ENCODE measurements around the gene ATP2B2.
A peak's percentile ranks its signal among the peaks of the same experiment; 100 is the strongest.

ATP2B2 gene

DNA sequence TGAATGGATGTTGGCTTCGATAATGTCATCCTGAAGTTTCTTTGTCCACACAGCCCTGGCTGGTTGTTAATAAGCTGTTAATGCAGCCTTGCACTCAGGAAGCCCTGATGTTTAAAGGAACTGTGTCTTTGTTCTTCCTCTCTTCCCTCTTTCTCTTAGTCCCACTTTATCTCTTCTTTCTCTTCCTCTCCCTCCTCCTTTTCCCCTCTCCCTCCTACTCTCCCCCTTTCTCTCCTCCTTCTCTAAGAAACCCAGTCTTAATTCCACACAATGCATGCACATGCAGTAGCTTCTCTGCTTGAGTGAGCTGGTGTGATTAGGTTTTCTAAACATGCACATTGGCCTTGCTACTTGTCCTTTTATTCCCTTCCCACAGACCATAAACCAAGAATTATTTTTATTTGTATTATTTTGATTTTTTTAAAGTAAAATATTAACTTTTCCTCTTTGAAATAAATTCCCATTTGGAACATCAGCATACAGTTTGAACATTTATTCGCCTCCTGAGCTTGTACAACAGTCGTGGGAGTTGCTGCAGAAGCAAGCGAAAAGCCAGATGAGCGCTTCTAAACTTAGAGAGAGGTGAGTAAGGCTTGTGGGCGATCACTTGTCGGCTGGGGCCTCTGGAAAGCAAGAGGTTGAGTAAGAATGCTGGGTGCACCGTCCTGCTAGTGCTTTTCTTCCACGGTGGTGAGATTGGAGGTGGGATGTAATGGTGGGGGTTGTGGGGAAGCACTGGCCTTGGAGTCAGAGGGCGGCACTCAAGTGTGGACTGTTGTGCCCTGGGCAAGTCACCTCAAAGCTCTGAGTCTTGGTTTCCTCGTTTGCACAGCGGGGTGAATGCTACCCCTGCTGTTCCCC, 219.9 kb downstream of the ATP2B2 start:
- Mint-ChIP-seq H3K27ac (peak overlapping the region; percentile 46), H3K9me3 (ENCODE audit: low read depth) (no peaks in the 10 kb centered on the region), H3K4me1 (ENCODE audit: low read depth) (peaks cover 33% of the 10 kb centered on the region), H3K27me3 (no peaks in the 10 kb centered on the region), H3K36me3 (no peaks in the 10 kb centered on the region), H3K4me3 (no peak overlapping the region)

DNA sequence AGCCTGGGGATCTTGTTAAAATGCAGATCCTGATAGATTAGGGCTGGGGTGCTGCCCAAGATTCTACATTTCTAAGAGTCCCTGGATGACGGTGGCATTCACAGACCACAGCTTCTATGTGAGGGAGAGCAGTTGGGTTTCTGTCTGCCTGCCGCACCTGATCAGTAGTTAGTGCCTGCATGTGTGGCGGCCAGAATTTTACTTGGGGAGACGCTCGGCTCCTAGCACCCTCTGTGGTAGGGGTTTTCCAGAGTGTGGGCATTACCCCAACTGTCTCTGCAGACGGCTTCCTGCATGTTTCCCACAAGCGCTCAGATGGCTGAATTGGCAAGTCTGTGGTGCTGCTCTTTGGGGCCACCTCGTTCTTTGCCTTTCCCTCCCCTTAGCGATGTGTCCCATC, 220.9 kb downstream of the ATP2B2 start:
- H3K27me3 Mint-ChIP-seq, result no peaks in the 10 kb centered on the region
- H3K36me3 Mint-ChIP-seq, result no peaks in the 10 kb centered on the region
- H3K27ac Mint-ChIP-seq, result peak overlapping the region; percentile 75
- peaks cover 33% of the 10 kb centered on the region for H3K4me1 Mint-ChIP-seq (ENCODE audit: low read depth)
- H3K9me3 Mint-ChIP-seq (ENCODE audit: low read depth), result no peaks in the 10 kb centered on the region
- peak overlapping the region; percentile 20 for H3K4me3 Mint-ChIP-seq

DNA sequence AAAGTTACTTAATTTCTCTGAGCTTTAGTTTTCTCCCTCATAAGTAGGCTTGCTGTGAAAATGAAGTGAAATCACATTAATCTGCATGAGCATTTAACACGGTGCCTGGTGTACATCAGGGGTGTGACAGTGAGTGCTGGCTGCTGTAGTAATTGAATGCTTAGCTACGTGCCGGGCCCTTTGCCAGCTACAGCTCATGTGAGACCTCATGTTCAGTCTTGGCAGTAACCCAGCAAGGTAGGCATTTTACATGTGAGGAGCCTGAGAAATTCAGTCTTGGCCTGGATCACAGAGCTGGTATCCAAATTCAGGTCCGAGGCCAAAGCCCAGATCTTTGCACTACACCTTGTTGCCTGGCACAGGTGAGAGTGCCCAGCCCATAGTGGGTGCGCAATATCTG, 221.7 kb downstream of the ATP2B2 start:
- H3K27me3 Mint-ChIP-seq, result no peaks in the 10 kb centered on the region
- no peaks in the 10 kb centered on the region for H3K9me3 Mint-ChIP-seq (ENCODE audit: low read depth)
- H3K4me1 Mint-ChIP-seq (ENCODE audit: low read depth), result peaks cover 37% of the 10 kb centered on the region
- peak overlapping the region; percentile 50 for H3K27ac Mint-ChIP-seq
- H3K36me3 Mint-ChIP-seq, result no peaks in the 10 kb centered on the region
- H3K4me3 Mint-ChIP-seq, result no peak overlapping the region

DNA sequence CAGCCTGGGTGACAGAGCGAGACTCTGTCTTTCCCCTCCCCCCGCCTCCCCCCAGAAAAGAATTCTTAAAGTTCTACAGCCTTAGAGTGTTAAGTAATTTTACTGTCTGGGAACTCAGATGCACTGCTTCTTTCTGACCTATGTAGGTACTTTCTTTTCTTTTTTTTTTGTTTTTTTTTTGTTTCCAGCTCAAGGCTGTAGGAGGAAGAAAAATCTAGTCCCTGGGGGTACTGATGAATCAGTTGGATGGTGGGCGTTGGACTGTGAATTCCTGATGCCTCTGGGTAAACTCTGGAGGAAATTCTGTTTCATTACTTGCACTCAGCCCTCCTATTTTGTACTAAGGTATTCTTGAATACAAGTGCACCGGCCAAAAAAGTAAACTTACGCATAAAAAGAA, 223.4 kb downstream of the ATP2B2 start:
- H3K27ac Mint-ChIP-seq, result peak overlapping the region; percentile 50
- no peaks in the 10 kb centered on the region for H3K36me3 Mint-ChIP-seq
- H3K4me3 Mint-ChIP-seq, result no peak overlapping the region
- no peaks in the 10 kb centered on the region for H3K27me3 Mint-ChIP-seq
- H3K4me1 Mint-ChIP-seq (ENCODE audit: low read depth), result peaks cover 36% of the 10 kb centered on the region
- no peaks in the 10 kb centered on the region for H3K9me3 Mint-ChIP-seq (ENCODE audit: low read depth)

DNA sequence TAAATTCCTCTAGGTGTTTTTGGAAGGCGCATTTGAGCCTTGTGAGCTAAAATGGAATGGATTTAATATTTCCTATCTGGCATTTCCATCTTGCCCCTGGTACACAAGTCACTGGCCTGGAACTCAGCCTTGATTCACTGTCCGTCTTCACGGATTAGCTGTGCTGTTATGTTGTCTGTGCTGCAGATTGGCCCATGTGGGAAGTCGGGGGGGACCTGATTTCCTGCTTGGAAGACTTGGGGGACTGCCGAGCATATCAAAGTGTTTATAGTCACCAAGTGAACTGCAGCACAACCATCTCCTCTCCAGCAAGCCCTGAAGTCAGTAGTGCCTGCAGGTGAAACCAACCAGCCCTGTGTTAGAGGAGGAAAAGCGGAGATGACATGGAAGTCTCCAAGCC, 224.8 kb downstream of the ATP2B2 start:
- Mint-ChIP-seq H3K36me3 (no peaks in the 10 kb centered on the region), H3K4me3 (no peak overlapping the region), H3K4me1 (ENCODE audit: low read depth) (peaks cover 39% of the 10 kb centered on the region), H3K27ac (no peak overlapping the region), H3K9me3 (ENCODE audit: low read depth) (no peaks in the 10 kb centered on the region), H3K27me3 (no peaks in the 10 kb centered on the region)

DNA sequence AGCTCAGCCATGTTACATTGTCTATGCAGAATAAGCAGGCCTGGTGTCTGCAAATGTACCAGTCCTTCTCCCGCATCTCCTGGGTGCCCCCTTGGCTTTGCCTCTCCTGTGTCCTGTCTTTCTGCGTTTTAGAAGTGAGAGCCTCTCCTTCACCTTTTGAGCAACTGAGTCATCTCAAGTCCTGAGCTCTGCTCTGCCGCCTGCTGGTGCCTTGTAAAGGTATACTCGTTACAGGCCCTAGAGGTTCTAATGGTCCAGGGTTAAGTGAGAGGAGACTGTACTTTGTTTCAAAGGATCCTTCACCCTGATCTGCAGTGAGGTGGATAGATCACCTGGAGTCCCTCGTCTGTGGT, 225.2 kb downstream of the ATP2B2 start:
- Mint-ChIP-seq H3K9me3 (ENCODE audit: low read depth) (no peaks in the 10 kb centered on the region), H3K27me3 (no peaks in the 10 kb centered on the region), H3K27ac (peak overlapping the region; percentile 16), H3K36me3 (no peaks in the 10 kb centered on the region), H3K4me1 (ENCODE audit: low read depth) (peaks cover 39% of the 10 kb centered on the region), H3K4me3 (no peak overlapping the region)

DNA sequence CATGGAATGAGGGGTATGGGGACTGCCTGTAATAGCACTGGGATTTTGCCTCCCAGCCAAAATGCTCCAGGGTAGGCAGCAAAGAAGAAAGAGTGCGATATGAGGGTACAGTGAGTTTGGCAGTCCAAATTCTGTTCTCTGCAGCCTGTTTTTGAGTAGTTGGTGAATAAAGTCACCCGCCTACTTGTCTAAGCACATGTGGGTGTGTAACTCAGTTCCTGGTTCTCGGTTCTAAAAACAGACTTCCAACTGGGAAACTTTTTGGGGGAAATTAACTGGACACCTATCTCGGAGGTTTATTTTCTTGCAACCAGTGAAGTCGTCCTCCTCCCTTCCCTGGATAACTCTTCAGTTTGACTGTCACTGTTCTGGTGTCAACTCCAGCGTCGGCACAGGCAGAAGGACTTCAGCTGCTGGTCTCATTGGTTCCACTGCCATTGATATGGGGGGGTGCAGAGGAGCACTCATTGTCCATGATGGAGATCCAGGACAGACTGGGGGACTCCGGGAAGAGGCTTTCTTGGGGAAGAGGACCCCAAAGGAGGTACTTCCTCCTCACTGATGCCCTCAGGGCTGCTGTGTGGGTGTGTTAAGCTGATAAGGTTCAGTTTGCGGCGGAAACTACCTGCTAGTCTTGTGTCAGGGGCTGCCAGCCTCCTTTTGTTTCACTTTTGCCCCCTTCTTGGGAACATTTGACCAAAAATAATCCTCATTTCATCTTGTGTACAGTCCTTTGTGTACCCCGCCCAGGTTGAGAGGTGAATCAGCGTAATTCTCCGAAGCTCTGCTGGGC, 225.8 kb downstream of the ATP2B2 start:
- peaks cover 36% of the 10 kb centered on the region for H3K4me1 Mint-ChIP-seq (ENCODE audit: low read depth)
- H3K27ac Mint-ChIP-seq, result peak overlapping the region; percentile 16
- H3K36me3 Mint-ChIP-seq, result no peaks in the 10 kb centered on the region
- no peaks in the 10 kb centered on the region for H3K9me3 Mint-ChIP-seq (ENCODE audit: low read depth)
- H3K27me3 Mint-ChIP-seq, result no peaks in the 10 kb centered on the region
- H3K4me3 Mint-ChIP-seq, result no peak overlapping the region

DNA sequence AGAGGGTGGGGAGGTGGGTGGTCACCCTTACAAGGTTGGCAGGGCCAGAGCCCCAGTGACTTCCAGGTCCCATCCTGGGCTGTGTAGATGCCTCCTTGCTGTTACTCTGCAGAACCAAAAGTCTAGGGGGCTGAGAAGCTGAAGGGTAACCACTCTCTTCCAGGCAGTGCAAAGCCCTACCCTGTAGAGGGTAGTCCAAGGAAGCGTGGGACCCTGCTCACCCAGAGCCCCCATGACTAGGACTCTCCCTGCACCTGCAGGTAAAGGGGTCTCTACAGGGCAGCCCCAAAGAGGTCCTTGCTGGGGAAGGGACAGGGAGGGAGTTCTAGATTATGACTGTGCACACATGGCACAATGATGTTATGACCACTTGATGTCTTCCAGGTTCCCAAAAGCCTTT, 226.9 kb downstream of the ATP2B2 start:
- Mint-ChIP-seq H3K9me3 (ENCODE audit: low read depth) (no peaks in the 10 kb centered on the region), H3K27me3 (no peaks in the 10 kb centered on the region), H3K4me1 (ENCODE audit: low read depth) (peaks cover 35% of the 10 kb centered on the region), H3K36me3 (no peaks in the 10 kb centered on the region), H3K27ac (no peak overlapping the region), H3K4me3 (no peak overlapping the region)

DNA sequence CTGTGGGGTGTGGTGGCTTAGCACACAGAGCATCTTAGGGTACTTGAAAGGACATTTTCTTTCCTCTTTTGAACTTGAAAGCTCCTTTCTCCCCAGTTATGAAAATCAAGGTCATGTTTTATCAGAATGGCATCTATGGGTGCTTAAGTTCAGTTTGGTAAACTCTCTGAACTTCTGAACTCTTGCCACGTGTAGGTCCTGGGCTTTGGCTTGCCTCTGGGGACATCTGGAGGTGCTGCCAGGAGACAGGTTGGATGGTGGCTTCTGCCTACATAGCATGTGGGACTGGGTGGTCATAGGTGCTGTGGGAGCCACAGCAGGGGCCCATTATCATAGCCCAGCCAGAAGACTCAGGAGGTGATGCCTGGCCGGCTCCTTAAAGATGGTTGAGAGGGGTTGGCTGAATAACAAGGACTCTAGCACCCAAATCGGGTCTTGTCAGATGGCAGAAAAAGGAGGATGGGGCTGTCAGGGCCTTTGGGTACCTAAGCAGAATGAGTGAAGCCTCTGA, 228.2 kb downstream of the ATP2B2 start:
- no peak overlapping the region for H3K4me3 Mint-ChIP-seq
- no peaks in the 10 kb centered on the region for H3K27me3 Mint-ChIP-seq
- no peaks in the 10 kb centered on the region for H3K36me3 Mint-ChIP-seq
- no peaks in the 10 kb centered on the region for H3K9me3 Mint-ChIP-seq (ENCODE audit: low read depth)
- H3K4me1 Mint-ChIP-seq (ENCODE audit: low read depth), result peaks cover 38% of the 10 kb centered on the region
- H3K27ac Mint-ChIP-seq, result no peak overlapping the region

DNA sequence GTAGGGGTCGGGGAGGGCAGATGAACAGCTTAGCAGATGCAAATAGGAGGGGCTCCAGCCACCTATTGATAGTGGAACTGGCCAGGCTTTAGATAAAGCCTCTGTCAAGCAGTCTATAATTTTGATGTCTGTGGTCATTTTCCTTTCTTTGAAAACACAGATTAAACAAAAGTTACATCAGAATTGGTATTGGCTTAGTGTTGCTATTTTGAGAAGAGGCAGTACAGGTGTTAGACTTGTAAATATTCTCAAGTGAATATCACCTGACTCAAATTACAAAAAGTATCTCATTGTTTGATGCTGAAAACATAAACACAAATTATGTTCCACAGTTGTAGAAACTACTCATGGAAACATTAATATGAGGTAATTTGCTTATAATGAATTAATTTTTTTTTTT, 230.8 kb downstream of the ATP2B2 start:
- no peaks in the 10 kb centered on the region for H3K36me3 Mint-ChIP-seq
- H3K27ac Mint-ChIP-seq, result no peak overlapping the region
- H3K4me3 Mint-ChIP-seq, result peak overlapping the region; percentile 53
- no peaks in the 10 kb centered on the region for H3K9me3 Mint-ChIP-seq (ENCODE audit: low read depth)
- H3K4me1 Mint-ChIP-seq (ENCODE audit: low read depth), result peaks cover 44% of the 10 kb centered on the region
- no peaks in the 10 kb centered on the region for H3K27me3 Mint-ChIP-seq

All from activated naive CD8-positive, alpha-beta T cell (primary cell).